GM19238 (cell line): ENCODE data around the gene ZNF784.

Source experiments
- DNase-seq: peaks from one replicate; pipeline ENCODE4 v3.0.0; 2011; ENCODE audit warnings: low spot score; ENCODE audit not compliant: insufficient read length

Gene ZNF784

DNA sequence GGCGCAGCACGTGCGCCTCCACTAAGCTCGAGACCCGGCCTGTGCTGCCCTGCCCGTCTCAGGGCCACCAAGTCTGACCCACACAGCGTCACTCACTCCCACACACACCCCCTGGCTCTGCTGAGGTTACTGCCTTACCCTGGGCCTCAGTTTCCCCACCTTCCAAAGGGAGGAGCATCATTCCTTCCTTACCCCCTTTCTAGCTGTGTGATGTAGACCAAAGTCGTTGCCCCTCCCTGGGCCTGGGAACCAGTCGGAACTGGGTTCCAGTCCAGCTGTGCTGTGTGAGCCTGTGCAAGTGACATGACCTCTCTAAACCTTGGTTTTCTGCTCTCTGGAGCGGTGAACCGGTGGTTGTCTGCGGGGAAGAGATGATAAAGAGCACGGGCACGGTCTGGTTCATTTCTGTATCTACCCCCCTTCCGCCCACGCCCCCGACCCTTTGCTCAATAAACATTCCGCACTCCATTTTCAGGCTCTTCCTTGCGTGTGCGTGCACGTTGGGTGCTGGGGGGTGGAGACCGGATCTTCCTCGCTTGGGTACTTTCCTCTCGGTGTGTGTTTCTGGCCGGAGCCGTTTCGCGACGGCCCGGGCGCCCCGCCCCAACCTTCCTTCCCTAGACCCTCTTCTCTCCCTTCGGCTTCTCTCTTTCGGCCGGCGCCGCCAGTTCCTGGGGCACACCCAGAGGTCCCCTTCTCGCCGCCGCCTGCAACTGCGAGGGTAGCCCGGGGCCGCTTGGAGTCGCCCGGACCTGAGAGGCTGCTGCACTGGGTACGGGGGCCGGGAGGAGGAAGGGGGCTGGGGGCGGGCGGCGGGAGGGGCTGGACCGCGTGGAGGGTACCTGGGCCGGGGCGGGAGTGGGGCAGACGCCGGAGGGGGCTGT is 18.9 kb upstream of the ZNF784 start, which contains the start of gene ZNF581:
TSS of gene ZNF581 (plus strand) at position 647 of the 884 bp plus-strand sequence. CDS start 923 bp downstream, outside the sequence.
- peak; percentile 84 for DNase-seq

DNA sequence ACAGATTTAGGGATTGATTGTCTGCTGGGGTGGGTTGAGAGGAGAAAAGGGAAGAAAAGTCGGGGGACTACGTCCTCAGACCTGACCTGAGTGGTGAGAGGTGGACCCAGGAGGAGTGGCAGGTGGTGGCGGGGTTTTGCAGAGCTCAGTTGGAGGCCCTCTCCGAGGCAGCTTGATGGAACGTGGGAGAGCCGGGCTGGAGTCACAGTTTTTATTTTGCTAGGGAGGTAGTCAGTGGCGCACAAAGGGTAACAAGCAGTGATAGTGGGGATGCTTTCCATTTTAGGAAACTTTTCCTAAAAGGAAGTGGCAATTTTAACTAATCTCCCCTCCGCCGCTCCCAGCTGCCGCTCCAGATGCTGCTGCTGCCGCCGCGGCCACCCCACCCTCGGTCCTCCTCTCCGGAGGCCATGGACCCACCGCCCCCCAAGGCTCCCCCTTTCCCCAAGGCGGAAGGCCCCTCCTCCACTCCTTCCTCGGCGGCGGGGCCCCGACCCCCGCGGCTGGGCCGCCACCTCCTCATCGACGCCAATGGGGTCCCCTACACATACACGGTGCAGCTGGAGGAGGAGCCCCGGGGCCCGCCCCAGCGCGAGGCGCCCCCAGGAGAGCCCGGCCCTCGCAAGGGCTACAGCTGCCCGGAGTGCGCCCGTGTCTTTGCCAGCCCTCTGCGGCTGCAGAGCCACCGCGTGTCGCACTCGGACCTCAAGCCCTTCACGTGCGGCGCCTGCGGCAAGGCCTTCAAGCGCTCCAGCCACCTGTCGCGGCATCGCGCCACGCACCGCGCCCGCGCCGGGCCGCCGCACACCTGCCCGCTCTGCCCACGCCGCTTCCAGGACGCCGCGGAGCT is 18.0 kb upstream of the ZNF784 start:
- DNase-seq: no peak

DNA sequence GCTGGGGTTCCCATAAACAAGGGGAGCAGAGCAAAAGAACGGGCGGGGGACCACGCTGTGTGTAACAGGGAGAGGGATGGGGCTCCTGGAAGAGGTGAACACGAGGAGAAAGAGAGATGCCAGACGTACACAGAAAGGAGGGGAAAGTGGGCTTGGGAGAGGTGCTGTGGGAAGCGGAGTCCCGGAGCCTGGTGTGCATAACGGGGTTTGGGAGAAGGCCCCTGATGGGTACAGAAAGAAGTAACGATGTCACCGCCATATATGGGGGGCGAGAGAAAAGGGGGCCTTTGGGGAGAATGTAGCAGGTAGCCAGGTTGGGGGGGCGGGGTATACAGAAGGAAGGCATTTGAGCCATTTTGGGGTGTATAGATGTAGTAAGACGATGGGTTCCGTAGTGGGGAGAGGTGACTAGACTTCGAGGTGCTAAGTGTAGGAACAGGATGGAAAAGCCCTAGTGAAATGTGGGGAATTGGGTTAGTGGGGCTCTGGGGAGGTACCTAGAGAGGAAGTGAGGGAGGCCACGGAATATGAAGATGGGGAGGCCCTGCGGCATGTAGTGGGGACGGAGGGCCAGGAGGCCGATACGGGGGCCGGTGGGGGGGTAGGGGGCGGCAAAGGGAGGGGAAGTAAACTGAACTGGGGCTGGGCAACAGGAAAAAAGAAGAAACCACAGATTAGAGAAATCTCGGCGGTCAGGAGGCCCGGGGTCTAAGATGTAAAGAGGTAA is 17.2 kb upstream of the ZNF784 start:
- no peak for DNase-seq

DNA sequence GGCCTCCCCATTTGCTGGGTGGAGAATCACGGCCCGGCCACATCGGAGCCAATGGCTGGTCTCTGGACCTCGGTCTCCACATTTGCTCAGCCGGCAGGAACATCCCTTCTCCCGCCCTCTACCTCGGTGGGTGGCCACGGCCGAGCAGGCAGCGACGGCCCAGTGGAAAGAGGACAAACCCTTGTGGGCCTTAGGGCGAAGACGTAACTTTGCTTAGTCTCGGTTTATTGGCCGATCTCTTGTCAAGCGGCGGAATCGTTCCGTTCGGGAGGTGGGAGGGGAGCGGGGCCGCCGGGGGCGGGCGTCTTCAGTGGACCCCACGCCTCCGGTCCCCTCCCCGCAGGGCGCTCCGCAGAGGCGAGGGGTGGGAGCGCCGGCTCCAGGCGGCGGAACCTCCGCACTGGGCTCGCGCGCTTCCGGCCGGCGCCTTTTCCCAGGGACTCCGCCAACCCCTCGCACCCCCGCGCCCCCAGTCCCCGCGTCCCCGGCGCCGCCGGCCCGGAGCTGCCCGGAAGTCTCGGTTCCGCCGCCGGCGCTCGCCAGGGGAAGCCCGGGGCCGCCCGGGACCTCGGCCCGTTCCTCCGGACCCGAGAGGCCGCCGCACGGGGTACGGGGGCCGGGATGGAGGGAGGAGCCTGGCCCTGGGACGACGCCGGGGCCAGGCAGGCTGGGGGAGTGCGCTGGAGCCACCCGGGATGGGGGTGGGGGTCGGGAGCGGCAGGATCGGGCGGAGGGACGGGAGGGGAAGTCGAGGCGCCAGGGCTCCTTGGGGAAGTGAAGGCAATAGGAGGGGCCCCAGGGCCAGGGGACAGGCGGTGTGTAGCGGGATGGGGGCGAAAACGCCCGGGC is 16.4 kb upstream of the ZNF784 start, which contains the start of gene ZNF580:
TSS of gene ZNF580 (plus strand) at position 426 of the 849 bp plus-strand sequence. CDS start 1,507 bp downstream, outside the sequence.
- peak; percentile 72 for DNase-seq

DNA sequence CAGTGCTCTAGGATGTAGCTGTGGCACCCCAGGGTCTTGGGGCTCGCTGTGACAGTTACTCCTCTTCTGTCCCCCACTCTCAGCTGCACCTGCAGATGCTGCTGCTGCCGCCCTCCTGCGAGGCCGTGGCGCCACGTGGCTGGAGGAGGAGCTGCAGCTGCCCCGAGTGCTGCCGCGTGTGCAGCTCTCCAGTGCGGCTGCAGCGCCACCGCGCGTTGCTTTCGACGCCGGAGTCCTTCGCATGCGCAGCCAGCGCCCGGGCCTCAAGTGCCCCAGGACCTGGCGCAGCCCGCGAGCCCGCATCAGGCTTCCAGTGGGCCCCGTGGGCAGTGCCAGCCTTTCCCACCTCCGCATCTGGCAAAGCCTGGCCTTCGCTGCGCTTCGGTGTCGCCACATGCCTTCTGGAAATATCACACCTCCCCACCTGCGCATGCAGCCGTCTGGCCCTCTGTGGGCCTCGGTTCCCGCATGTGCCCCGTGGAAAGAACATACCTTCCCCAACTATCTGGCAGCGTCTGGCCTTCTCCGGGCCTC is 15.7 kb upstream of the ZNF784 start:
- DNase-seq: peak; percentile 56

DNA sequence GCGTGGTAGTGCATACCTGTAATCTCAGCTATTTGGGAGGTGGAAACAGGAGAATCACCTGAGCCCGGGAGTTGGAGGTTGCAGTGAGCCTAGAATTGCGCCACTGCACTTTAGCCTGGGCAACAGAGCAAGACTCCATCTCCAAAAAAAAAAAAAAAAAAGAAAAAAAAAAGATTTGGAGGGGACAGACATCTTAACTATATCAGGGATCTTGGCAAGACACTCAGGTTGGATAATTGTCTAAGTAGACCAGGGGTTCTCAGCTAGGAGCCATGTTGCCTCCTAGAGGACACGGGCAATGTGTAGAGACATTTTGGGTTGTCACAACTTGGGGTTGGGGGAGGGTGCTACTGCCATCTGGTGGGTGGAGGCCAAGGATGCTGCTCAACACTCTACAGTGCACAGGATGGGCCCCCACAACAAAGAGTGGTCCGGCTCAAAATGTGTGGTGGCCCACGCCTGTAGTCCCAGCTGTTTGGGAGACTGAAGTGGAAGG is 14.5 kb upstream of the ZNF784 start:
- DNase-seq: no peak

DNA sequence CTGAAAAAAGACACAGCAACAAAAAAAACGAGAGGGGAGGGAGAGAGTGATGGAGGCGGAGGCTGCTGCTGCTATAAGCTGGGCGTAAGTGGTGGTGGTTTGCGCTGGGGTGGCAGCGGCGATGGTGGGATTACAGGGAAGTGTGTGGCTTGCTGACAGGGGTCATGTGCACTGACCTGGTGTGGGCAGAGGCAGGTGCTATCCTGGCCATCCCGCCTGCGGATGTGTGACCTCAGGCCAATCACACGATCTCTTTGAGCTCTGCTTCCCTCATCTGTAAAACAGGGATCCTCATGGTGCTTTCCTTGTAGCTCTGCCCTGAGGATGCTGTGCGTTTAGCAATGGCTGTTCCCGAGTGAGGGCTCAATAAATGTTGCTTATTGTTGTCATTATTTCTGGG is 13.2 kb upstream of the ZNF784 start:
- no peak for DNase-seq

DNA sequence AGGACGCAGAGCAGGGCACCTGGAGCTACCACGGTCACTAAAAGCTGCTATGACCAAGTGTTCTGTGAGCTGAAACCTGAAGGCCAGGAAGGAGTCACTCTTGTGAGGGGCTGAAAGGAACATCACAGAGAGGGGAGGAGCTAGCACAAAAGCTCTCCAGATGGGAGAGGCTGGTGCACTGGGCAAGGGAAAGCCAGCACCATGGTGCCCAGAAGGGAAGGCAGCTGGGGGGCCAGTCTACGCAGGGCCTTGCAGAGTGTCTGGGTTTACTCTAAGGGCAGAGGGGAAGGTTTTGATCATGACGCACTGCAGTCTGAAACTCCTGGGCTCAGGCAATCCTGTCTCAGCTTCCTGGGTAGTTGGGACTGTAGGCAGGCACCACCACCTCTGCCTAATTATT is 12.4 kb upstream of the ZNF784 start:
- no peak for DNase-seq

DNA sequence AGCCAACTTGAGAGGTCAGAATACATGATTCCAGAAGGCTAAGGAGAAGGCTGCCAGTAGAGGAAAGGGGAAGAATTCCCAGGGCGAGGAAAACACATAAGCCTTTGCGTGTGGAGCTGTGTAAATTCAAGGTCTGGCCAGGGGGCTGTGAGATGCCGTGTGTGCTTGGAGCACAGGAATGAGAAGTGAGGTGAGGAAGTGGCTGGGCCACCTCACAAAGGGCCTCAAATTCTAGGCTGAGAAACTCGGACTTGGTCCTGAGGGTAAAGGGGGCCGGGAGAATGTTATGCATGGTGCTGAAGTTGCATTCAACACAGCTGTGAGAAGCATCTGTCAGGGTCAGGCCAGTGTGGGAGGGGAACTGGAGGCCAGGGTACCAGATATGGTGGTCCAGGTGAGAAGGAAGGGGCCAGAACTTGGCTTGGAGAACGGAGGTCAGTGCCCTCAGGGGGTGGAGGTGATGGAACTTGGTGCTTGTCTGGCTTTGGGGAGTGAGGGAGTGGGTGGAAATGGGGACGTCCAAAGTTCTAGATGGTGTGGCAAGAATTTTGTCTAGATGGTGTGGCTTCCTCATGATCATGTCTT is 11.6 kb upstream of the ZNF784 start:
- DNase-seq: no peak

DNA sequence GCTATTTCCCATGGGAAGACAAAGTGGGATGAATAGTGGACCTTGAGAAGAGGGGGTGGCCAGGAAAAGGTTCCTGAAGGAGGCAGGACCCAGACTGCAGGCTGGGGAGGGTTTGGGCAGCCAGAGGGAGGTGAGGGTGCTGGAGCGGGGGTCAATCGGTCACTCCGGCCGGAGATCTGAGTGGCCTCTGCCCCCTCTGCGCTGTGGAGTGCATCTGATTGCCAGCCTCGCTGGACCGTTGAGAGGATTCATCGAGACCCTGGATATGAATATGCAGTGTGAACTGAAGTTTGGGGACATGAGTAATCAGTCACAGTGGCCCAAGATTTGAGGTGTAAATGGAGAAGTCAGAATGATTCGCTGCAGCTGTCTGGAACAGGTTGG is 11.0 kb upstream of the ZNF784 start:
- DNase-seq: no peak

DNA sequence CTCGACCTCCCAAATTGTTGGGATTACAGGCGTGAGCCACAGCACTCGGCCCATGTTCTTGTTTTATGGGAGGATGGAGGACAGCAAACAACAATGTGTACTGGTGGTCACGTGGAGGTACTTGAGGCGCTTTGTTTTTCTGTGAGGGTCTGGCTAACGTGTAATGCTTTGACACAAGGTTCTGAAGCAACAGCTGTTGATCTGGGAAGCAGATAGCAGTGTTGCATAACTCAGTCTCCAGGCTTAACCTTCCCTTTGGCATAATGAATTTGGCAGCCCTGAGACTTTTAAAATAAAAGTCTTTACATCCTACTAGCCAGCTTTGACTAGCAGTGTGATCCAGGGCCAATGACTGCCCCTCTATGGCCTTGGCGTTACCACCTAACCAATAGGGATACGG is 9.5 kb upstream of the ZNF784 start:
- no peak for DNase-seq

DNA sequence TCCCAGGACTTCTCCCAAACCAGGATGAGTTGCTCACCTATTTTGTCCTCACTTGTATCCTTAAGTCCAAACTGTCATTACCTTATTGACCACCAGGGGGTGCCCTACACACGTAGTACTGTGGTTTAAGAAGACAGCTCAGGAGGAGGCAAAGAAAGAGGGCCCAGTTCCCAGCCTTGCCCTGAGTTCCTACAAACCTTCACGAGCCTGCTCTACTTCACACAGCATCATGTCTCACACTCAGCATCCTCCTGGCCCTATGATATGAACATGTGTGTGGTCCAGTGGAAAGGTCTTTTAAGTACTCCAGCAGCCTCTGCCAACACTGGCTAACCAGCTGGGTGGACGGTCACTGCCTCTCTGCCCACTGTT is 8.1 kb upstream of the ZNF784 start:
- DNase-seq: no peak

DNA sequence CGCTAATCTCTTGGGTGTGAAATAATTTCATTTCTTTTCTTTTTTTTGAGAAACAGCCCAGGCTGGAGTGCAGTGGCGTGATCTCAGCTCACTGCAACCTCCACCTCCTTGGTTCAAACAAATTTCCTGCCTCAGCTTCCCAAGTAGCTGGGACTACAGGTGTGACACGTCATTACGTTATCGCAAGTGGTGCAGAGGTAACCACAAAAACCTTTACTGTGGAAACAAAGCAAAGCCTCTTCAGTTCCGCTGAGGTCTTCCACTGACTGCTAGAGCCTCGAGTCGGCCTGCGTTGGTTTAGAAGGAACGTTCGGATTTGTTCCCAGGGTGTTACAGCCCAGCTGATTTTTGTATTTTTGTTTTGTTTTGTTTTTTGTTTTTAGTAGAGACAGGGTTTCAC is 2.0 kb upstream of the ZNF784 start:
- no peak for DNase-seq

DNA sequence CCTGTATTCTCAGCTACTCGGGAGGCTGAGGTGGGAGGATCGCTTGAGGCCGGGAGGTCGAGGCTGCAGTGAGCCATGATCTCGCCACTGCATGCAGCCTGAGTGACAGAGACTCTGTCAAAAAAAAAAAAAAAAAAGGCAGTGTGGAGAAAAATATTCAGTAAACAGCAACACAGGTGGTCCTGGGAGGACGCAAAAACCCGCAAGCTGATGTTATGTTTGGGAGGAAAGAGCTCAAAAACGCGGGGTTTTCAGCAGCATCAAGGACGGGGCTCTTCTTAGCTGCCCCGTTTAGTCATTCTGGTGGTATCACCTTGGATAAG is 599 bp upstream of the ZNF784 start:
- no peak for DNase-seq

DNA sequence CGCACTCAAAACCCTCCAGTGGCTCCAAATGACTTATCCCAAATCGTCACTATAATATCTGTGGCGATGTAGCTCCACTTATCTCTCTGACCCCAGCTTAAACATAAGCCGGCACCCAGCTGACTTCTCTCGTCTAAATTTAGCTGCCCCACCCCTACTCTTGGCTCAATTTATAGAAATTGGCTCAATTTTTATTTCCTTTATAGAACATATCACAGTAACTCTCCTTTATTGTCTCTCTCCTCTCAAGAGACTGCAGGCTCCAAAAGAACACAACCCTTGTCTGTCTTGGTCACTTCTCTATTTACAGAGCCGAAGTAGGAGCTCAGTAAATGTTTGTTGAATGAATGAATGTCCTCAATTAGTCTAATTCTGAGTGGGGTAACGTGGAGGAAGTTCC is 805 bp downstream of the ZNF784 start:
- no peak for DNase-seq

DNA sequence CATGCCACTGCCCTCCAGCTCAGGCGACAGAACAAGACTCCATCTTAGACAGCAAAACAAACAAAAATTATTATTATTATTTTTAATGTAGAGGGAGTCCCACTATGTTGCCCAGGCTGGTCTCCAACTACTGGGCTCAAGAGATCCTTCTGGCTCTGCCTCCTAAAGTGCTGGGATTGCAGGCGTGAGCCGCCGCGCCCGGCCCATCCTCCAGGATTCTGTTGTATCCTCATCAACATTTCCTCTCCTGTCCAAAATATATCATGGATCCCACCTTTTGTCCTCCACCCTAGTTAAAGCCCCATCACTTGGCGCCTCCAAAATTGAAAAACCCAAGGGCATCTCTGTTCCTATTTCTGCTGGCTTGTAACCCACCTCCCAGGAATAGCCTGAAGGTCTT is 1.2 kb downstream of the ZNF784 start:
- no peak for DNase-seq

DNA sequence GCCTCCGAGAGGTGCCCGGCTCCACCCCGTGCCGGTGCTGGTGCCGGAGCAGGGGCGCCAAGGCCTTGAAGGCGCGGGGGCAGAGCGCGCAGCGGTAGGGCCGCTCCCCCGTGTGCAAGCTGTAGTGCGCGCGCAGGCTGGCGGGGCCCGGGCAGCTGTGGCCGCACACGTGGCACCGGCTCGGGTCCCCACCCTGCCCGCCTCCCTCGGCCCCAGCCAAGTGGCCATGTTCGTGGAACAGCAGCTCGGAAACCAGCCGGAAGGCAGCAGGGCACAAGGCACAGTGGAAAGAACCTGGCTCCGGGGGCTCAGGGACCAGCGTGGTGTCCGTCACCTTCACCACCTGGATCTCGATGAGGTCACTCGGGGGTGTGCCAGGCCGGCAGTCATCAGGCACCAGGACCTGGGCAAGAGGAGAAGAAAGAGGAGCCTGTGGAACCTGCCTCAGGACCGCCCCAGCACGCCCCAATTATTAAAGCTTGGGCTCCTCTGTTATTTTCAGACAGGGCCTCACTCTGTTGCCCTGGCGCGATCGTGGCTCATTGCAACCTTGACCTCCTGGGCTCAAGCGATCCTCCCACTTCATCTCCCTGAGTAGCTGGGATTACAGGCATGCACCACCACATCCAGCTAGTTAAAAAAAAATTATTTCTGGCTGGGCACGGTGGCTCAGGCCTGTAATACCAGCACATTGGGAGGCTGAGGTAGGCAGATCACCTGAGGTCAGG is 2.0 kb downstream of the ZNF784 start:
- no peak for DNase-seq

DNA sequence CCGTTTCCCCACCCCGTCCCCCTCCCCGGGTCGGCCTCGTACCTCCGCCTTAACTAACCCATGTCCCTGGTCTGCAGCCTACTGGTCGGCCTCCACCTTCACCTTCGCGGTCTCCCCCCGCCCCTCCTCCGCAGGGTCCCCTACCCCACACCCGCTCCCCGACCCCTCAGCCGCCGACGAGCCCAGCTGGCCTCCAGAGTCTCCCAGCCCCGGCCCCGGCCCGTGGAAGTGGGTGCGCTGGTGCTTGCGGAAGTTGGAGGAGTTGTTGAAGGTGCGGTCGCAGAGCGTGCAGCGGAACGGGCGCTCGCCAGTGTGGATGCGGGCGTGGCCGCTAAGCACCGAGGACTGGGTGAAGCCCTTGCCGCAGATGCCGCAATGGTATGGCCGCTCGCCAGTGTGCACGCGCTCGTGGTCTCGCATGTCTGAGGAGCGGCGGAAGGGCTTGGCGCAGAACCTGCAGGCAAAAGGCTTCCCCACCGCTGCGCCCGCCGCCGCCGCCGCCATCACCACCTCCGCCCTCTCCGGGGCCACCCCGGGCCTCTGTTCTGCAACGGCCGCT is 2.6 kb downstream of the ZNF784 start:
- no peak for DNase-seq

DNA sequence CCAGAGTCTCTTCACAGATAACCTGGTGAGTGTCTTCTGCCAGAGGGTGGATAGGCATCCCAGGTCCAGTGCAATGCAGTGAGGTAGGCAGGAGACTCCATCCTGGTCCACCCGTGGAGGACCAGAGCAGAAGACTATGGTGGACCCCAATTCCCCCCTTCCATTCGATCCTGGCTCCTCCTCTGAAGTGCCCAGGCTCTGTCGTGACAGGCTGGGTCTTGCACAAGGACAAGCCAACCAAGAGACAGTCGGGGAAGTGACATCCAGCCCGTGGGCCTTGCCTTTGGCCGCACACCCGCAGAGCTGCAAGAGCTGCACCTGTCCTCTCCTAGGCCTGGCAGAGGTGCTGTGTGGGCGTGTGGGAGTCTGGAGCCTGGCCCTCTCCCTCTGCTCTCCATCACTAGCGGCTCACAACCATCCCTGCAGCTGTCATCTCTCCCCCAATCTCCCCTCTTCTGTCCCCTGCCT is 3.1 kb downstream of the ZNF784 start:
- DNase-seq: no peak
